SK-N-DZ (cell line): ENCODE results near the gene OR2Z1. TPM values are rescaled to one million over a fixed set of nuclear protein-coding genes. Genes with fewer than 3 reads are reported as not detected.

Source experiments
- DNase-seq: peaks from one replicate; pipeline ENCODE4 v3.0.0-alpha.2; 2015; ENCODE audit warnings: low spot score
- polyA plus RNA-seq, 2 experiments: library from polyadenylated mRNA; depleted of rRNA; stranded (reverse); fragments of >200 nt; gene quantifications; 2 replicates each; pipeline ENCODE4 v1.2.3, GENCODE V29; 2014

OR2Z1 gene, protein sequence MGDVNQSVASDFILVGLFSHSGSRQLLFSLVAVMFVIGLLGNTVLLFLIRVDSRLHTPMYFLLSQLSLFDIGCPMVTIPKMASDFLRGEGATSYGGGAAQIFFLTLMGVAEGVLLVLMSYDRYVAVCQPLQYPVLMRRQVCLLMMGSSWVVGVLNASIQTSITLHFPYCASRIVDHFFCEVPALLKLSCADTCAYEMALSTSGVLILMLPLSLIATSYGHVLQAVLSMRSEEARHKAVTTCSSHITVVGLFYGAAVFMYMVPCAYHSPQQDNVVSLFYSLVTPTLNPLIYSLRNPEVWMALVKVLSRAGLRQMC
- not detected in 2 replicates for polyA plus RNA-seq (2014; cell fraction: cytosol; rRNA removed)
- not detected in 2 replicates for polyA plus RNA-seq (2014; cell fraction: nucleus; rRNA removed)

- DNase-seq, result no peak
Measured at GRCh38 chr19:8721334-8721733, at the start of gene OR2Z1. Gene OR2Z1 (plus strand): TSS chr19:8721634. CDS start chr19:8731029, 9,395 bp downstream.

GRCh38 chr19:8673276-8673891 lies 48.0 kb upstream of the OR2Z1 start:
- no peak for DNase-seq

DNA sequence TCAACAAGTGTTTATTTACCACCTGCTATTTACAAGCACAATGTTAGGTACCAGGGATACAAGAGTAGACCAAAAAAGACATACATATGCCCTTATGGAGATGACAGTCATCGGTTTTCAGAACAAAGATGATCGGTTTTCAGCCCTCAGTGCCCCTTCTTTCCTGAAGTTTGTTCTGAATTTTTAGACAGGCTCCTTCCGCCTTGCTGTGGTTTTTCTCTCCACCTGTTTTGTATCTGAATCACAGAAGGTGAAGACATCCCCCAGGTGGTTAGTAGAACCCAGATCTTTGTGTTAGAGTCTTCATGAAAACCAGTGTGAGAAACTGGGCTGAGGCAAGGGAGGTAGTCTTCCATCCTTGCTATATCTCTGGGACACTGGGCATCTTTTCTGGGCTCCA lies 46.4 kb upstream of the OR2Z1 start:
- no peak for DNase-seq

DNA sequence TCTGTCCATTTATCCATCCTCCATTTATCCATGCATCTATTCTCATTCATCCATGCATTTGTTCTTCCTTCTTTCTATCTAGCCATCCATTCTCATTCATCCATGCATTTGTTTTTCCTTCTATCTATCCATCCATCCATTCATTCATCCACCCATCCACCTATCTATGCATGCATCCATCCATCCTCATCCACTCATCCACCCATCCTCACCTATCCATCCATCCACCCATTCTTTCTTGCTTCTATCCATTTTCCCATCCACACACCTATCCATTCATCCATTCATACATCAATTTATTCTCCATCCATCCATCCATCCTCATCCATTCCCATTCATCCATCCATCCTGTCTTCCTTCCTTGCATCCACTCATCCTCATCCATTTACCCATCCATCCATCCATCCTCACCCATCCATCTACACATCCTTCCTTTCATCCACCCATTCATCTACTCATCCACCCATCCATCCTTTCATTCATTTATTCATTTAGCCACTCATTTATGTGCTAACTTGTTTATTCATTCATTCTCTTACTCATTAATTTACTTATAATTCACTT lies 43.1 kb upstream of the OR2Z1 start:
- DNase-seq, result no peak

DNA sequence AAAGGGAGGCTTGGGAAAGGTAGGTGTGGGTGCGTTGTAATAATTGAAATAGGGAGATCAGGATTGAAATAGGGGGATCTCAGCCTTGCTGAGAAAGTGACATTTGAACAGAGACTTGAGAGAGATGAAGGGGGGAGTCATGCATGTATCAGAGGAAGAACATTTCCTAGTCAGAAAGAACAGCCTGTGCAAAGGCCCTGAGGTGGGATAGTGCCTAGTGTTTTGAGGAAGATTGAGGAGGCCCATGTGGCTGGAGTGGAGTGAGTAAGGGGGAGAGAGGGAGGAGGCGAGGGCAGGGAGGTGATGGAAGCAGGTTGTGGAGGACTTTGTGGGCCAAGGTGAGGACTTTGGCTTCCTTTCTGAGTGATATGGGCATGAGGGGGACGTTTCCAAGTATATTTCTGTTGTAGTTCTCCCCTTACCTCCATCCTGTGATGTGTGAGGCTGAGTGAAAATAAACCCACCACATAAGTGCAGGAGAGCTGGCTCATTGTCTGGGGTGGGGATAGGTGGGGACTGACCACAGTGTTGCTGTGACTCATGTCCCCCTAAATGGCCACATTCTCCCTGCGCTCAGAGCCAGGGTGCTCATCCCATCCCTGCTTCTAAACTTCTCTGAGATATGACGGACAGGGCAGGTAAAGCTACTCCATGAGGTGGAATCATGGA lies 40.6 kb upstream of the OR2Z1 start:
- no peak for DNase-seq

GRCh38 chr19:8681345-8682029 lies 39.9 kb upstream of the OR2Z1 start:
- DNase-seq, result no peak

DNA sequence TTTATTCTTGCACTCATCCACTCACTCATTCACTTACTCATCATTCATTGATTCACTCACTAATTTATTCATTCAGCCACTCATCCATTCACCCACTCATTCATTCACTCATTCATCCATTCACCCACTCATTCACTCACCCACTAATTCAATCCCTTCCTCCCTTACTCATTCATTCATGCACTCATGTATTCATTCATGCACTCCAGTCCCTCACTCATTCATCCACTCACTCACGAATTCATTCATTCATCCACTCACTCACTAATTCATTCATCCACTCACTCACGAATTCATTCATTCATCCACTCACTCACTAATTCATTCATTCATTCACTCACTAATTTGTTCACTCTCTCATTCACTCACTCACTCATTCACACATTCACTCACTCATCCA lies 39.0 kb upstream of the OR2Z1 start:
- no peak for DNase-seq

DNA sequence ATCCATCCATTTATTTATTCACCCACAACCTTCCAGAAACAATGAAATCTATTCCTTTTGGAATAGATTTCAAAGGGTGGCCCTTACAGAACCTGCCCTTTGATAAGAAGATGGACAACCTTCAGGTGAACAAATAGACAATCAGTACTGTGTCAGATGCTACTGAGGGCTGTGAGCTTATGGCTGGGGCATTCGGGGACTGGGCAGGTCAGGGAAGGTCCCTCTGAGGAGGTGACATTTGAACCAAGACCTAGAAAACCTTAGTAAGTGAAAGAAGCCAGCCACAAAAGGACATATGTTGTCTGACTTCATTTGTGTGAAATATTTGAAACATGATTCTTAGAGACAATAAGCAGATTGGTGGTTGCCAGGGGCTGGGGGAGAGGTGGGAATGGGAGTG lies 38.5 kb upstream of the OR2Z1 start:
- DNase-seq, result no peak

DNA sequence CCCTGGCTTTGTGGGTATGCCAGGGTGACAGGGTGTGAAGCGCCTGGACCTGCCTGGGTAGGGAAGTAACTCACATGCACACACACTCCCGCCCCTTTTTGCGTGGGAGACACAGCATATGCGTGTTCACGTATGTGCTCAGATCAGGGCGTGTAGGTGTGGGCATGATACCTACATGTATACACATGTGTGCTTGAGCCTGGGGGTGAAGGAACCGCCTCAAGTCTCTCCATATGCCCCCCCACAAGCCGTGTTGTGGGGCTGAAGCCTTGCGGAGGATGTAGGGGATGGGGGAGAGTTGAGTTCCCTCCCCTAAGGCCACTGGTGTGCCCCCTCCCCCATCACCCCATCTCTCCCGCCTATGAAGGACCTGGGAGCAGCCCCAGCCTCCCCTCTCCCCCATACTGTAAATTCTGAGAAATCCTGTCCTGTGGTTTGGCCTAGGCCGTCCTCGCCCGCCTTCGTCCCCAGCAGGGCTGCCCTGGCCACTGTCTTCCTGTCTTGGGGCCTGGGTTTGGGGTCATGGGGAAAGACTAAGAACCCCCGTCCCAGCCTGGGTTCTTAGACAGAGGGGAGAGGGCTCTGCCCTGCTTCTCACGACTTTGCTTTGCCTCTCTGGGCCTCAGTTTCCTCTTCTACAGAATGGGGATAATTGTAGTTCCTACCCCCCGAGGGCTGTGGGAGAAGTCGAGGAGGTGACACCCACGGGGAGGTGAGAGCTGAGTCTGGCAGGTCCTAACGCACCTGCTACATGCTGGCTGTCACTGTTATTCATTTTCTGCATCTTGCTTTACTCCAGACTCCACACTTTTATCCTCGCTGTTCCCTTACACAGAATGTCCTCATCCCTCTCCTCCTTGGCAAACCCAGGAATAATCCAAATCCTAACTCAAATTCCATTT lies 37.2 kb upstream of the OR2Z1 start:
- no peak for DNase-seq

DNA sequence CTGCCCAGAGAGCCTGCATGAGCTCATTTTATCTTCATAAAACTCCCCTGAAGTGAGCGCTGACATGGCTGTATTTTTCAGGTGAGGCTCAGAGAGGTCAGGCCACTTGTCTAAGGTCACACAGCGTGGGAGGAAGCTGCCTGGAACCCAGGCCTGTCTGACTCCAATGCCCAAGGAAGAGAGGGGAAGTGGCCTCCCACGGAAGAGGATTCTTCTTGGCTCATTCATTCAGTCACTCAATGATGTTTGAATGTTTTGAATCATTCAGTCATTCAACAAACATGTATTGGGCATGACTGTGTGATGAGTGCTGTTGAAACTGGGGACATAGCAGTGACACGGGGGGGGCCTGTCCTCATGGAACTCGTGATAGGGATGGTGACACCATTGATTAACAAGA lies 34.9 kb upstream of the OR2Z1 start:
- DNase-seq, result no peak

GRCh38 chr19:8688930-8689329 lies 32.5 kb upstream of the OR2Z1 start:
- no peak for DNase-seq

- DNase-seq, result no peak
Measured at GRCh38 chr19:8690753-8691539, 30.5 kb upstream of the OR2Z1 start.

DNA sequence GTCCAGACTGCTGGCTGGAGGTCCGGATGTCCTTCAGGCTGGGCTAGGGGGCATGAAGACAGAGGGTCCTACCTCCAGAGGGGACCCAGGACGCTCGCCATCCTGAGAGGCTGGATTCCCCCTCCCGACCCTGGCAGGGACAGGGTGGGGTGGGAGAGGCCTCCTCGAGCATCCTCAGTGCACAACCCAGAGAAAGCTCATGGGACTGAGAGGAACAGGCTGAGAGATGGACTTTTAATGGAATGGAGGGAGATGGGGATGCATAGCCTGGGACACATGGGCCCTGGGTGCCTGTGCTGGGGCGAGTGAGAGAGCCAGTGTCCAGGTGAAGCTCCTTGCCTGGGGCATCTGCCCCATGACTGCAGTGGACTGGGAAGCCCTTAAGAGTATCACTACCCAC lies 25.9 kb upstream of the OR2Z1 start:
- DNase-seq, result no peak

DNA sequence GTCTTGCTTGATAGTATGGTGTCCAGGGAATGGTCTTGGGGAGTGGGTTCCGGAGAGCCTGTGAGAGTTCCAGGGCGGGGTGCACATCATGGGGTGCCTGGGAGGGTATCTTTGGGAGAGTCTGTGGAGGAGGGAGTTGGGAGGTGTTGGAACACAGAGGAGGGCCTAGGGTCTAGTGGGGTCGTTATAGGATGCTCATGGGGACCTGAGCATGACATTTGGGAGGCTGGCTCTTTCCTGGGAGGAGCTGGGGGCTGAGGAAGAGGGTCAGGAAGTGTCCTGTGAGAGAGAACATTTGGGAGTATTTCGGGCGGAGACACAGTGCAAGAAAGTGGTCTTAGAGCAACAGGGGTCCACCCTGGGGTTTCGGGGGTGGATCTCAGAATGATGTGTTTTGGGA lies 25.5 kb upstream of the OR2Z1 start:
- no peak for DNase-seq

GRCh38 chr19:8696993-8697392 lies 24.4 kb upstream of the OR2Z1 start:
- no peak for DNase-seq

DNA sequence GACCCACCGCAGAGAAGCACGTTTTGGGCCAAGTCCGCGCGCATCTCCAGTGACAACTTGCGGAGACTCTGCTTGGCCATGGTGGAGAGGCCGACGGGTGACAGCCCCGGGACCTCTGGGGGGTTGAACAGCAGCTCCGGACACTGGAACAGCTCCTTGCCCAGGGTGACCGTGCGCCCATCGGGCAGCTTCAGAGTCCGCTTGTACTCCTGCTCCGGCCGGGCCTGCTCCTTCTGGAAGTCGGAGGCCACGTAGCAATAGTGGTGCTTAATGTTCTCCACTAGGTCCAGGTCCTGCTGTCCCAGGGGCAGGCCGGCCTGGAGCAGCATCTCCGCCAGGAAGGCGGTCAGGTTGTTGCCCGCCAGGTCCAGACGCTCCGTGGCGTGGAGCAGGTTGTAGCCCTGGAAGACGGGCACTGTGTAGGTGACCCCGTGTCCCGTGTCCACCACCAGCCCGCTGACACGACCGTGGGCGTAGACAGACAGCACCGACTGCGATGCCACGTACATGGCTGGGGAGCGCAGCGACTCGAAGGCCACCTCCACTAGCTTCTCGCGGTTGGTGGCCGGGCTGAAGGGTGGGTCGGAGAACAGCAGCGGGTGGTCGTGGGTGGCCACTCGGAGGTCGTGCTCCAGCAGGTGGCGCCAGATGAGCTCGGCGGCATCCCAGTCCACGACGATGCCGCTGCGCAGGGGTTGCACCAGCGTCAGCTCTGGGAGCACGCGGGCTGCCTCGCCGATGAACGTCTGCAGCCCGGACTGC lies 23.6 kb upstream of the OR2Z1 start:
- DNase-seq, result no peak

GRCh38 chr19:8698433-8699063 lies 22.9 kb upstream of the OR2Z1 start, which contains the start of gene ACTL9:
Gene ACTL9 (minus strand): TSS chr19:8698795. CDS start chr19:8698701, 94 bp downstream.
- DNase-seq, result no peak

GRCh38 chr19:8699908-8700307 lies 21.5 kb upstream of the OR2Z1 start:
- no peak for DNase-seq

DNA sequence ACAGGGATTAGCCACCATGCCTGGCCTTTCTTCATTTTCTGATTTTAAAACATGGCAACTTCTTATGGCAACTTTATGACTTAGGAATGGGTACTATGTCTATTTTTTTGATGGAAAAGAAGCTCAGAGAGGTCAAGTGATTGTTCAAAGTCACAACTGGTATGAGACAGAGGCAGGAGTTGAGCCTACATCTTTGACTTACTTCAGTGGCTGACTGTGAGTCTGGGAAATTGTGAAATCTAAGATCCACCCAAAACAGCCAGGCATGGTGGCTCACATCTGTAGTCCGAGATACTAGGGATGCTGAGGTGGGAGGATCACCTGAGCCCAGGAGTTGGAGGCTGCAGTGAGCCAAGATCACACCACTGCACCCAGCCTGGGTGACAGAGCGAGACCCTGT lies 20.5 kb upstream of the OR2Z1 start:
- DNase-seq, result no peak
